Activated CD8-positive, alpha-beta memory T cell treated with anti-CD3 and anti-CD28 coated beads for 36 hours (primary cell): Measurements from ENCODE around the gene NAV3. TPM values are rescaled to one million over a fixed set of nuclear protein-coding genes. Genes with fewer than 3 reads are reported as not detected.

ENCODE experiments used
- CTCF ChIA-PET: fragments of 350-600 bp; sonication (Branson Sonifier 250); formaldehyde crosslinking; loops from one replicate; lab custom pipeline; 2021; ENCODE audit warnings: antibody characterized with exemption; lab: Charles Lee
- POLR2A ChIA-PET: fragments of 350-600 bp; sonication (Branson Sonifier 250); formaldehyde crosslinking; loops from one replicate; lab custom pipeline; 2021; ENCODE audit warnings: antibody characterized with exemption; lab: Charles Lee
- total RNA-seq, 2 experiments: library from RNA; stranded (reverse); gene quantifications; one replicate each; pipeline ENCODE4 v1.2.3, GENCODE V29; 2021

Gene NAV3
- total RNA-seq, 2 experiments from 2014 or later: not detected

GRCh38 chr12:77835969-77836368 is 5.3 kb downstream of the NAV3 start:
- POLR2A ChIA-PET: no interaction called here
- CTCF ChIA-PET: no interaction called here

- CTCF ChIA-PET: no interaction called here
- POLR2A ChIA-PET: no interaction called here
These were observed 7.2 kb downstream of the NAV3 start for GRCh38 chr12:77837876-77838291.

GRCh38 chr12:77841521-77841920 is 10.8 kb downstream of the NAV3 start:
- ChIA-PET POLR2A (no interaction called here), CTCF (no interaction called here)

GRCh38 chr12:77842430-77842829 is 11.7 kb downstream of the NAV3 start:
- CTCF ChIA-PET: no interaction called here
- POLR2A ChIA-PET: no interaction called here

GRCh38 chr12:77845831-77846230 is 15.1 kb downstream of the NAV3 start:
- CTCF ChIA-PET: no interaction called here
- POLR2A ChIA-PET: no interaction called here

- POLR2A ChIA-PET: no interaction called here
- CTCF ChIA-PET: no interaction called here
These were observed 16.4 kb downstream of the NAV3 start for GRCh38 chr12:77847060-77847541.

- POLR2A ChIA-PET: no interaction called here
These were observed 17.2 kb downstream of the NAV3 start for GRCh38 chr12:77847680-77848431.

GRCh38 chr12:77850129-77850528 is 19.4 kb downstream of the NAV3 start:
- ChIA-PET CTCF (no interaction called here), POLR2A (no interaction called here)

More at GRCh38 chr12:77847680-77848431, 17.2 kb downstream of the NAV3 start:
- CTCF ChIA-PET: no interaction called here

- ChIA-PET CTCF (no interaction called here), POLR2A (no interaction called here)
These were observed 20.0 kb downstream of the NAV3 start for GRCh38 chr12:77850698-77851097.

- CTCF ChIA-PET: no interaction called here
- POLR2A ChIA-PET: no interaction called here
These were observed 24.9 kb downstream of the NAV3 start for GRCh38 chr12:77855548-77855947.

- ChIA-PET CTCF (no interaction called here), POLR2A (no interaction called here)
These were observed 30.6 kb downstream of the NAV3 start for GRCh38 chr12:77861317-77861716.

GRCh38 chr12:77865178-77865577 is 34.5 kb downstream of the NAV3 start:
- ChIA-PET POLR2A (no interaction called here), CTCF (no interaction called here)

- ChIA-PET POLR2A (no interaction called here), CTCF (no interaction called here)
These were observed 48.2 kb downstream of the NAV3 start for GRCh38 chr12:77878901-77879300.

GRCh38 chr12:77882709-77883108 is 52.0 kb downstream of the NAV3 start:
- ChIA-PET POLR2A (no interaction called here), CTCF (no interaction called here)

GRCh38 chr12:77888611-77889010 is 57.9 kb downstream of the NAV3 start:
- ChIA-PET POLR2A (no interaction called here), CTCF (no interaction called here)

GRCh38 chr12:77891518-77892147 is 60.9 kb downstream of the NAV3 start:
- POLR2A ChIA-PET: no interaction called here
- CTCF ChIA-PET: no interaction called here

- ChIA-PET POLR2A (no interaction called here), CTCF (no interaction called here)
These were observed 63.2 kb downstream of the NAV3 start for GRCh38 chr12:77893918-77894317.

- POLR2A ChIA-PET: no interaction called here
- CTCF ChIA-PET: no interaction called here
These were observed 63.9 kb downstream of the NAV3 start for GRCh38 chr12:77894556-77894955.

GRCh38 chr12:77895699-77896098 is 65.0 kb downstream of the NAV3 start:
- ChIA-PET POLR2A (no interaction called here), CTCF (no interaction called here)

- CTCF ChIA-PET: no interaction called here
- POLR2A ChIA-PET: no interaction called here
These were observed 77.2 kb downstream of the NAV3 start for GRCh38 chr12:77907936-77908335.

GRCh38 chr12:77914081-77914488 is 83.4 kb downstream of the NAV3 start:
- POLR2A ChIA-PET: no interaction called here
- CTCF ChIA-PET: no interaction called here
